HG03432 (cell line): ENCODE data around the gene SELENOP.
"Not testable (repeated sequence)": the region's sequence is repeated elsewhere in the genome, so short reads cannot be mapped to it uniquely, and the experiment has no call there.

ENCODE experiments used
- ATAC-seq: cut with Tn5 transposase; IDR thresholded peaks from one replicate; pipeline ENCODE4 v1.9.1; 2021; ENCODE audit warnings: mild to moderate bottlenecking, moderate library complexity; ENCODE audit not compliant: unreplicated experiment

Gene SELENOP

DNA sequence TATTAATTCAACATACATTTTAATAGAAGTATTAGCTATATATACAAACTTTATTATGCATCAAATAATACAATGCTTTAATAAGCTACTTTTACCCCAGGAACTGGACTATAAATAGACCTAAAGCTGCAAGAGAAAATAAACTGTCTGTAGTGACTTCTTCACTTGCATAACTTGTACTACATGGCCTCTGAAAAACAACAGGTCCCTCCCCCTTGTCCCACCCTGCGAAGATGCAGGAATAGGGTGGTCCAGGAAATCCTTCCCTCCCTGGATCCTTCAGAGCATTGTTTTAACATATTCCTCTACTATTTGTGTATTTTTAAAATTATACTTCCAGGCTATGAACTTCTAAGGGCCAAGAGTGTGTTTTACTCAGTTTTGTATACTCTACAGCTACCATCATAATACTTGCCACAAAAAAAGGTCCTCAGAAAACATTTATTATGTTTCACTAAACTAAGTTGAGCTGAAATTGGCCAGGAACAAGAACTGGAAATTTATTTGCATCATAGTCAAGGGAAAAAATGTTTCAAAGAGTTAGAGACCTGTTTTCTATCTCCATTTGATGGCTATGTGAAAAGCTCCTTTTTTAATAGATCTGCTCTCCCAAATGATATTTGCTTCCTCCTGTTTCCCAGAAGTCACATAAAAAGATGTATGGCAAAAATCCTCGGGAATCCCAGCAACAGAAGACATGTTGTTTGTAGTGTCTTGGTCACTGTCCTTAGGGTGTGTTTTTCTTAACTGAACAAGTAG is 15.2 kb upstream of the SELENOP start:
- no peak for ATAC-seq

- ATAC-seq: no peak
Measured at GRCh38 chr5:42825422-42826148, 13.9 kb upstream of the SELENOP start.

GRCh38 chr5:42824347-42824976 is 12.8 kb upstream of the SELENOP start:
- no peak for ATAC-seq

- ATAC-seq: no peak
Measured at GRCh38 chr5:42822548-42822947, 10.9 kb upstream of the SELENOP start.

- ATAC-seq: no peak
Measured at GRCh38 chr5:42819745-42820144, 8.1 kb upstream of the SELENOP start.

GRCh38 chr5:42816546-42816945 is 4.9 kb upstream of the SELENOP start:
- not testable (repeated sequence) for ATAC-seq

DNA sequence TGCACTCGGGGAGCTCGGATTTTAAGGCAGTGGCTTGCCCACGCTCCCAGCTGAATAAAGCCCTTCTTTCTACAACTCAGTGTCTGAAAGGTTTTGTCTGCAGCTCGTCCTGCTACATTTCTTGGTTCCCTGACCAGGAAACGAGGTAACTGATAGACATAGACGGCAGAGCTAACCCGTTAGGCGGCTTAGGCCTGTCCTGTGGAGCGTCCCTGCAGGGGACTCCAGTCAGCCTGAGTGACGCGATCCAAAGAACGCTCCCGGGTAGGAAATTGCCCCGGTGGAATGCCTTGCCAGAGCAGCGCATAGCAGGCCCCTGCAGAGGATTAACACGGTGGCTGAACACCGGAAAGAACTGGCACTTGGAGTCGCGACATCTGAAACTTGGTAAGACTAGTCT is 1.8 kb upstream of the SELENOP start:
- ATAC-seq: no peak

- no peak for ATAC-seq
Measured at GRCh38 chr5:42812620-42813019, 928 bp upstream of the SELENOP start.

DNA sequence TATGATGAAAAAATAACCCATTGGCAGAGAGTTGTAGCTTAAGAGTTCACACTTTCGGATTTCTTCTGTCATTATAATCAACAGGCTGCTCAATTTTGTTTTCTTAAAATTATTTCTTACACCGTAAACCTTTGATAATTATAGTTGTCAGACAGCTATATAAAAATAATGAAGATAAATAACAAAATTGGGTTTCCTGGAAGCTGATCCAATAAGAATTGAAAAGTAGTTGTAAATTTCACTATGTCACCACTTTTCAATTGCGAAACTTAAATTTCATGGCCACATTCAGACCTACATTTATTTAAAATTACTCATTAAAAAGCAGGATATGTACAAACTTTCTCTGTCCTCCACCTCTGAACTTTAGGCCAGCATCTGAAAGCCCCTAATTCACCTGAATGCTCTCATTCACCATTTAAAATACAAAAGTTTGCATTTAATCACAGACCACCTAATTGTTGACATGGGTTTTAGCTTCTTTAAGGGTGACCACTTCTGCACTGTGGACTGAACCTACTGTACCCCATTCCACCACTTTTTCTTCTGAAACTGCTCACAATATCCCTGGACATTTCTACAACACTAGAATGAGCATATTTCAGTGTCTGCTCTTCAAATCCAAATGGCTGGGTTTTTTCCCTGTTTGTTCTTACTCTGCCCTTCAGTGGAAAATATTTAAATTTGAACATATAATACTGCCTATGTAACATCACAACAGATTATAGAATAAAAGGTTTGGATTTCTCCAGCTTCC is 680 bp downstream of the SELENOP start:
- no peak for ATAC-seq

DNA sequence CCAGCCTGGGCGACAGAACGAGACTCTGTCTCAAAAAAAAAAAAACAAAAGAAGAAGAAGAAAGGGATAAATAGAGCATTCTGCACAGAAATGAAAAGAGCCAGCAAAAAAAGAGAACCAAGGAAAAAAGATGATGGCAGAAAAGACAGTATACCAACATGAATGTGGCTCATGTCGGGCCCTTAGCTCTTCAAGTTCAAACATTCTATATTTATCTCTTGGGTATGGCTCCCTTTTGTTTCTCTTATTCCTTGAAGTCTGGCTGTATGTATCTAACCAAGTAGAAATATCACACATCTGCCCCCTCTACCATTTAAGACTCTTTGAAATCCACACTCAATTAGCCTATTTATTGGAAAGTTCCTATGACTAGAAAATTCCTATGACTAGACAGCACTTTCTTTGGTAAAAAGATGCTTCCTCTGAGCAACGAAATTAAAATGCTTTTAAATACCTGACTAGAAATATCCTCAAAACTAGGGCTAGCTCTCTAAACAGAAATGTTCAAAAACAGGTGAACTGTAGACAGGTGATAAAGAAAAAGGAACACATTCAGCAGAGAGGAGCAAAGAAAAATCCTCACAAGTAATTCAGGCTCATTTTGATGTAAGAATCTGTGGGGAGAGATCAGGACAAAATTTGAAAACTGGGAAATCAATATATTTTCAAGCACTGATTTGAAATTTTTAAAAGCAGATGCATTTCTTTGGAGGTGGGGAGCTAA is 2.6 kb downstream of the SELENOP start:
- no peak for ATAC-seq

DNA sequence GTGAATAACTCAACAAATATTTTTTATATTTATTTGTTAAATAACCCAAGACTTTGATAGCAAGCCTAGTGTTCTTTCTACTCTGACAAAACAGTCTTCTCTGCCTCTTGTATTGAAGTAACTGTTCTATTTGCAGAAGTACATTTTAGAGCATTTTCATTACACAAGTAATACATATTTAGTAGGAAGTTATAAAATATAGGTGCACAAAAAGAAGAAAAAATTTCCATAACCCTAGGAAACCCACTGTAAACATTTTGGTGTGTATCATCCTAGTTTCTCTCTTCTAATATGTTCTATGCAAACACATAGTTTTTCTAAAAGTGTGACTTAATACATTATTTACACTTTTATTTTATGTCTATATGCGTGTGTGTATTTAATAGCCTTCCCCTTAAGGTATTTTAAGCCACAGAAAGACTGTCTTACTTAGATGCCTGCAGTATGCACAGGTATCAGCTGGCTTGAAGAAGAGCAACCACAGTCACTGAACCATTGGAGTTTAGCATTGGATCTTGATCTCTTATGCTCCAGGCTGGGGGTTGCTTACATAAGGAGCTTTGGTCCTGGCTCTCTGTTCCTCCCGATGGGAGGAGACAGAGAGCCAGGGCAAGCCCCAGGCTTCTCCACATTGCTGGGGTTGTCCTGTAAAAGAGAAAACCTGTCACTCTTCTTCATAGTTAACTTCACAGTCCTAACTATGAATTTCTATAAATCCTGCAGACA is 3.8 kb downstream of the SELENOP start:
- ATAC-seq: no peak

DNA sequence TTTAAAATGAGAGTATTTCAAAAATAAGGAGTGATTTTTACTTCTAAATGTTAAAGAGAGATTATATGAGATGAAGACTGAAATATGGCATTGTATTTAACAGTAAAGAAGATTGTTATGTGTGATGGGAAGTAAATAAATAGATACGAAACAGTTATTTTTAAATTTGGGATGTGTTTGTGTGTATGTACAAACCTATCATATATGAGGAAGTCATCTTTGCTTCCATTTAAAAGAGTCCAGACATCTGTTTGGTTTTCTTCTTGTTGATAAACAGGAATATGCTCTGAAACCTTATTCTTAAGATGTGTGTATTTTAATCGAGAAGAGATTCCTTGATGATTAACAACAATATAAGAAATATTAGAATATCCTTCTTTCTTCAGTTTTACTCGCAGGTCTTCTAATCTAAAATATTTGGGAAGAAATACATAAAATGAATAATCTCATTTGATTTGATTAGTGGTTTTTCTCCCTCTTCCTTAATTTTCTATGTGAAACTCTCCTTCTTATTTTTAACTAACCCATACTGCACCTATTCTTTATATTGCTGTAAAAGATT is 4.9 kb downstream of the SELENOP start:
- ATAC-seq: no peak

DNA sequence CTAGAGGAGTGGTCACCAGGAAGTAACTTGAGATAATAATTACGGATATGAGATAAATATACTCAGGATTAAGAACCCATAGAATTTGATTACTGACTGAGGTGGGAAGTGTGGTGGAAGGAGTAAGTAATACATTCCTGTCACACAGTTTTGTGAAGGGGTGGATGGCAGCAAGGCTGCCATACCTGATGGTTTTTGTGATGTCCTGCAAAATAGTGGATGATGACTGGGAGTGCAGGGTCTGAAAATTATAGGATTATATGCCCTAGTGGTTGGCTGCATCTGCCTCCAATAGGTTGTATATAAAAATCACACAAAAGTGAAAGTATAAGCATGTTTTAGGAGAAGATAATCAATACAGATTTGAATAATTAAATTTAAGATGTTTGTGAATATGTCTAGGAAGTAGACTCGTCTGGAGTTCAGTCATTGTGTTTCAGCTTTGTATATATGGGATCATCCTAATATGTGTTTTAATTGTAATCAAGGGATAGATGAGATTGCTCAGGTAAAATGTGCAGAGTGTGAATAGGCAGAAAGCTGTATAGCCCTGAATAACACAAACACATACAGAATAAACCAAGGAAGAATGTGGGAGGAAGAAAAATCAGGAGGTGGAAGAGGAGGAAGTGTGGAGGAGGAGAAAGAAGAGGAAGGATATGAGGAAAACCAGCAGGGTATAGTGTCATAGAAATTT is 5.5 kb downstream of the SELENOP start:
- ATAC-seq: no peak

DNA sequence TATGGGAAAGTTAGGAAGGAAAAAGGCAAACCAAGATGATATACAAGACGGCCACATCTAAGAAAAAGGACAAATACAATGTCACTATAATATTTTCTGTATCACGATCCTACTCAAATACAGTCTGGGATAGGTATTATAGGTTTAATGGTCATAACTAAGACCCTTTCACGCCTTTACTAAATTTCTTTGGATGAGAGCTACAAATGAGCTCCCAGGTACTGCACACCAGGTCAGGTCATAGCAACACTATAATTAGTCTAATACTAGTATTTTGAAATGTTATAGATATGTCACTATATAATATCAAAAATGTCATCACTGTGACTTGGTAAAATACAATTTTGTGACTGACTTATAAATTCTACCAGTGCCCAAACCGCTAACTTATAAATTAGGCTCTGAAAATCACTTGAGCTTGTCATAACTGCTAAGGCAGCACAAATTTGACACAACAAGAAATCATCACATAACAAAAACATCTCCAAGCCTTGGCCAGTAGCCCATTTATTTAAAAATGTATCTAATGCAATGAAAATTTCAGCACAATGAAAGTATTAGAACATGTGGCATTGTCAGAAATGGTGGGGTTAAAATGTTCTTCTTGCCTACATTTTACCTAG is 6.9 kb downstream of the SELENOP start:
- no peak for ATAC-seq

DNA sequence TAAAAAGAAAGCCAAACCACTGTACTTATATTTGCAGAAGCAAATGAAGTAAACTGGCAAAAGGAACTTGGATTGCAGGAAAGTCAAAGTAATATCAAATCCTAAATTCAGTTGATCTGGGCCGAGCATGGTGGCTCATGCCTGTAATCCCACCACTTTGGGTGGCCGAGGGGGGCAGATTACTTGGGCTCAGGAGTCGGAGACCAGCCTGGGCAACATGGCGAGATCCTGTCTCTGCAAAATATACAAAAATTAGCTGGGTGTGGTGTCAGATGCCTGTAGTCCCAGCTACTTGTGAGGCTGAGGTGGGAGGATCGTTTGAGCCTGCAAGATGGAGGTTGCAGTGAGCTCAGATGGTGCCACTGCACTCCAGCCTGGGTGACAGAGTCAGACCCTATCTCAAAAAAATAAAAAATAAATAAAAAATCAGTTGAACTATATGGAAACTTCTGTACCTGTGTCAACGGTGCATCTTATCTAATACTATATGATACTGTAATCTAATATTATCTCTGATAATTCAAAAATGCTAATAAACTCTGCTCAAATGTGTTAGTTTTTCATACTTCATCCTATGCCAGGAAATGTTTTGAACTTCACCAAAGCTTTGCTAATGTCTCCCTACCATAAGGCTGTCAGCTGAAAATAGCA is 10.1 kb downstream of the SELENOP start:
- ATAC-seq: no peak

- ATAC-seq: no peak
Measured at GRCh38 chr5:42800748-42801330, 10.9 kb downstream of the SELENOP start.

DNA sequence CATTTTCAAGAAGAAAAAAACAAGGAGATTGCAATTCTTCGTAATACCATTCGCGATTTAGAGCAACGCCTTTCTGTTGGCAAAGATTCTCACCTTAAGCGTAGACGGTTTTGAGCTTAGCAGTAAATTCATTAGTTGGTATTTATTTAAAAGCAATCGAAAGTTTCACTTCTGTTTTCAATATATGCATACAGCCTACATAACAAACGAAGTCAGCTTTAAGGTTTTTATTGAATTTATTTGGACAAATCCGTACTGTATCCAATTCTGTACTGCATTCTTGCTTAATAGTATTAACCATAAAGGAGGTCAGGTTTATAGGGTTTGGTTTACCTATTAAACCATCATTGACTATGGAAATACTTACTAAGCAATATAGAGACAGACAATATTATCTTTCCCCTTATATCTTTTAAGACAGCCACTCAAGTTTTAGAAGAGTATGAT is 12.0 kb downstream of the SELENOP start:
- no peak for ATAC-seq

DNA sequence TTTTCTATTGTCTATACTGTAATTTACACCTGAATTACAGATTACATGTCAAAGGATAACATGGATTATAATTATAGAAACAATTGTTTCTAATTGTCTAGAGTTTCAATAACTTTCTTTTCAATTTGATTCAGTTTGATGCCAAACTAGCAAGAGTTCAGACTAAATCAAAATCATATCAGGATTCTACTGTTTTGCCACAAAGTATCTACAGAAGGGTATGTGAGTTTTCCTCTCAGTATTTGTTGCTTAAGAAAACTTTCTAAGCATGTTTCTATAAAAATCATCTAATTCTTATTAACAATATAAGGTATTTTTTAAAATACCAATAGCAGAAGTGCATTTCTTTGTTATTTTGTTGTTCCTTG is 12.5 kb downstream of the SELENOP start:
- no peak for ATAC-seq
